ENCODE data around the gene DPM1.

DNA sequence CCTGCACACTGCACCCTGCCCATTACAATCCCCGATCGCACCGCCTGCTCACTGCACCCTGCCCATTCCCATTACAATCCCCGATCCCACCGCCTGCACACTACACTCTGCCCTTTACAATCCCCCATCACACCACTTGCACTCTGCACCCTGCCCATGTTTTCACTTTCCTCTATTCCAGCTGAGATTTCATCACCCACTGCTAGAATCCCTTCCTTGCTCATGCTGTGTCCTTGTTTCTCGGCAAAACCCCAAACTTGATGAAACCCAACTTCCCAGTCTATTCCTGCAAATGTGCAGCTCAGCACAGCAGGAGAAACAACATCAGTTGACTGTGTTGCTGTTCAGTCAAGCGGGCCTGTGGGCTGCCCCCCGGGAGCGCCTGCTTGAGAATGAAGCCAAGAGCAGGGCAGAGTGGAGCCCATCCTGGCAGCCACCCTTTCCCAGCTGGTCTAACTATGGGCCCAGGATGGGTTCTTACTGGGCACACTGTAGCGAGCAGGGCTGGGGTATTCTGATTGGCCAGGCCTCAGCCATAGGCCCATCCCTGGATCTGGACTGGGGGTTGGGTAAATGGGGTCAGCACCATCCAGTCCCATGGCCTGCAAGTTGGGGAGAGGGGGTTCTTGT is 17.5 kb upstream of the DPM1 start:
- TF ChIP-seq, protein P1, sequence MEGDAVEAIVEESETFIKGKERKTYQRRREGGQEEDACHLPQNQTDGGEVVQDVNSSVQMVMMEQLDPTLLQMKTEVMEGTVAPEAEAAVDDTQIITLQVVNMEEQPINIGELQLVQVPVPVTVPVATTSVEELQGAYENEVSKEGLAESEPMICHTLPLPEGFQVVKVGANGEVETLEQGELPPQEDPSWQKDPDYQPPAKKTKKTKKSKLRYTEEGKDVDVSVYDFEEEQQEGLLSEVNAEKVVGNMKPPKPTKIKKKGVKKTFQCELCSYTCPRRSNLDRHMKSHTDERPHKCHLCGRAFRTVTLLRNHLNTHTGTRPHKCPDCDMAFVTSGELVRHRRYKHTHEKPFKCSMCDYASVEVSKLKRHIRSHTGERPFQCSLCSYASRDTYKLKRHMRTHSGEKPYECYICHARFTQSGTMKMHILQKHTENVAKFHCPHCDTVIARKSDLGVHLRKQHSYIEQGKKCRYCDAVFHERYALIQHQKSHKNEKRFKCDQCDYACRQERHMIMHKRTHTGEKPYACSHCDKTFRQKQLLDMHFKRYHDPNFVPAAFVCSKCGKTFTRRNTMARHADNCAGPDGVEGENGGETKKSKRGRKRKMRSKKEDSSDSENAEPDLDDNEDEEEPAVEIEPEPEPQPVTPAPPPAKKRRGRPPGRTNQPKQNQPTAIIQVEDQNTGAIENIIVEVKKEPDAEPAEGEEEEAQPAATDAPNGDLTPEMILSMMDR (IDR thresholded peaks at IDR 0.05): no peak
- no peak for TF ChIP-seq POLR2AphosphoS5 (IDR thresholded peaks at IDR 0.05)
- no peak for TF ChIP-seq POLR2A (IDR thresholded peaks at IDR 0.05)
